IPS-11a (cell line): ENCODE data around the gene FBXO24.
"Not testable (repeated sequence)": the region's sequence is repeated elsewhere in the genome, so short reads cannot be mapped to it uniquely, and the experiment has no call there.

Experiments
- H3K4me3 ChIP-seq: one replicate; pipeline ENCODE4 v1.5.1; 2013; ENCODE audit warnings: low read depth, low read length, control low read depth

FBXO24 gene

GRCh38 chr7:100586266-100587025 lies at the start of gene FBXO24:
Gene FBXO24, plus strand, starts transcription at chr7:100586328. Its CDS starts 298 bp downstream, at chr7:100586626.
- peak within 1 kb of the TSS; percentile 84 for H3K4me3 ChIP-seq

- not testable (repeated sequence) for H3K4me3 ChIP-seq
Observed at GRCh38 chr7:100536695-100537094, 49.4 kb upstream of the FBXO24 start.

GRCh38 chr7:100538348-100538653 lies 47.8 kb upstream of the FBXO24 start:
- peak overlapping the region; percentile 48 for H3K4me3 ChIP-seq

GRCh38 chr7:100538654-100539435 lies 47.3 kb upstream of the FBXO24 start, which contains the start of gene AGFG2:
Gene AGFG2, plus strand, starts transcription at chr7:100539203. Its CDS starts 144 bp downstream, at chr7:100539347.
- H3K4me3 ChIP-seq = peak within 1 kb of the TSS; percentile 67

DNA sequence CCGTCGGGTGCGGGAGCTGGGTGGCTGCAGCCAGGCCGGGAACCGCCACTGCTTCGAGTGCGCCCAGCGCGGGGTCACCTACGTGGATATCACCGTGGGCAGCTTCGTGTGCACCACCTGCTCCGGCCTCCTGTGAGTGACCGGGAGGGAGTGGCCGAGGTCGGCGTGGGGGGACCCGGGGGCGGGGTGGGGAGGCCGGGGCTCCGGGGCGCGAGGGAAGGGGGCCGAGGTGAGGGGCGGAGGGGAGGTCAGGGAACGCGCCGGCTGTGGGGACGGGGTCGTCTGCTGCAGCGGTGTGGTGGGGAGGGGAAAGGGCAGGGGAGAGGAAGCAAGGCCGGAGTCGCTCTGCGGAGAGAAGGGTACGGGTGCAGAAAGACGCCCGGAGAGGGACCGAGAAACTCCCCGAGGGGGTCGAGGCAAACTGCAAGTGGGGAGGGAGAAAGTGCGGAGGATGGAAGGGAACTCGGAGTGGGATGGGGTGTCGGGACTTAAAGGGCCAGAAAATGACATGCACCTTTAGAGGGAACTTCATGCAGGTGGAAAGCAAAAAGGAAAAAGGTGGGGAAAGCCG lies 46.6 kb upstream of the FBXO24 start:
- H3K4me3 ChIP-seq = peak overlapping the region; percentile 67

DNA sequence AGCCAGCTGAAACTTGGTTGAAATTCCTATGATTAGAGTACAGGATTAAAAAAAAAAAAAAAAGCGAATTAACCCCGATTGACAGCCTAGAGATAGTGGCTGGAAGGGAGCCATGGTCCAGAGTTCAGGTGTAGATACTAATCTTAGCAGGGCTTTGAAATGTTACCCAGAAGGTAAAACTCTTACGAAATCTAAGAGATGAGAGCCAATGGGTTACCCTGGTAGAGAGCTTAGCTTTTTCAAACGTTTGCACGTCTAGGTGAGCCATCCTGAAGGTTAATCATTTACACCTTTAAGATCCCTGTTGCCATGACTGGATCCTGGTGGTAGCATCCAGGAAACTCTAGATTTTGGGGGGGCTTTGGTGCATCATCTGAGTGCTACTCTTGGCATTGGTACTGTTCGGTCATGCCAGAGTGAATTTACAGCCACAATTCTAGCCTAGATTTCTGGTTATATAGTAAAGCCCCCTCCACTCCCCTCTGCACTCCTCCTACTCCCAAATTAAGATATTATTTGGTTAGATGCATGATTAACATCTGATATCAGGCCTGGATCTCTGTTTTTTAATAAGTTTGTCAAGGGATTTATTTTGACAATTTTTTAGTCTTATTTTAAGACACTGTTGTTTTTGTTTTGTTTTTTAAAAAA lies 45.9 kb upstream of the FBXO24 start:
- peak overlapping the region; percentile 57 for H3K4me3 ChIP-seq

GRCh38 chr7:100541309-100541708 lies 44.8 kb upstream of the FBXO24 start:
- H3K4me3 ChIP-seq = not testable (repeated sequence)

DNA sequence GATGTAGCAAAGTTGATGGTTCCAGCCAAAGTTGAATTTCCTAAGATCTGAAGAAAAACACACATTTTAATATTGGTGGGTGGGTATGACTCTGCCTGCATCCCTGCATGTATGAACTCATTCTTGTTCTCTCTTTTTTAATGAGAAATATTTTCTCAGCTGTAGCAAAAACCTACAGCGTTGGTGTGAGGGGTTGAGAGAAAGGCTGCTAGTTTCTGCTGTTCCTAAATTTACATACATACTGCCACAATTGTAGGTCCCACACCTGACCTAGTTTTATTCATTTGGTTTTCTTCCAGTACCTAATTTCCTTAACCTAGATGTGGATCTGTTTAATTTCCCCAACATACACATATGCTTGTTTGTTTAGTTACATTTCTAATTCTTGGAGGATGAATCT lies 42.5 kb upstream of the FBXO24 start:
- H3K4me3 ChIP-seq = no peak overlapping the region

GRCh38 chr7:100544386-100544785 lies 41.7 kb upstream of the FBXO24 start:
- no peak overlapping the region for H3K4me3 ChIP-seq

DNA sequence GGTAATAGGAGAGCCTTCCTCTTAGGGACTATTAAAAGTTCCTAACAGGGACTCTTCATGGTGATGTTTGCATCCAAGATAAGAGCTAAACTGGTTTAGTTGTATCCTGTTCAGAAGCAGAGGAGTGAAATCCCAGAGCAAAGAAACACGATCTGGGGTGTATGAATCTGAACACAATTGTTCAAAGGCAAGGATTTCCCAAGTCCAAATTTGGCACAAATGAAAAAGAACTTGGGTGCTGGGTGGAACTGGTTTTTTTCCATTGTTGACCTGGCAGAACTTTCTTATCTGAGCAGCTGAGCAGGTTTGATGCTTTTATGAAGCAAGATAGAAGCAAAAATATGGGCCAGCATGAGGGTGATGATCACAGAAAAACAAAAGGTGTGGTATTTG lies 41.2 kb upstream of the FBXO24 start:
- no peak overlapping the region for H3K4me3 ChIP-seq

DNA sequence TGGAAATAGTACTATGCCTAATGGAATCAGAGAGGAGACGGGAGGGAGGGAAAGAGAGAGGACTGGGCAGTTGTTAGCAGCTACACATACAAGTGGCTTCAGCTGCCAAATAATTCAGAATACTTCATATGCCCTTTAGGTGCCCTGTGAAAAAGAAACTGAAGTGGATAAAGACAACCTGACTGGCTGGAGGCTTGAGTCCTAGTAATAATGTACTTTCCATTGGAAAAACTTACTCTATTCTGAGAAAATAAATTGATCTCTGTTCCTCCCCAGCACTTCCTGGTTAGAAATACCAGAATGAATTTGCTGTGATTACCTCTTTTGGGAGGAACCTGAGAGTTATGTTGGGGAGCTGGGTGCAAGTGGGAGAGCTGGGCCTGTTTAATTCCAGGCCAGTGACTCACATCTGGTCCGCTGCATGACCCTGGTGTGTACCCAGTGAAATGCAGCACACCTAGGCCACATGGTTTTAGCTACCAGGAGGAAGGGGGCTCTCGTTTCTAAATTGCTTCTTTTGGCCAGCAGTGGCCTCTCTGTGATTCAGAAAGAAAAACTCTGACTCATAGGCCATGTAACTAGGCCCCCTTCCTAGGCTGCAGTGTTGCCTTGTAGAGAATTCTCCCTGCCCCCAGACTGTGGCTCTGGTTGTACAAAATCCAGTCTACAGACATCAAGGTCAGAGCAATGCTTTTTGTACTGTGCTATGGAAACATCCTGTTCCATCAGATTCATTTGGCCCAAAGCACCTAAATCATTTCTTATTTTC lies 40.6 kb upstream of the FBXO24 start:
- no peak overlapping the region for H3K4me3 ChIP-seq

DNA sequence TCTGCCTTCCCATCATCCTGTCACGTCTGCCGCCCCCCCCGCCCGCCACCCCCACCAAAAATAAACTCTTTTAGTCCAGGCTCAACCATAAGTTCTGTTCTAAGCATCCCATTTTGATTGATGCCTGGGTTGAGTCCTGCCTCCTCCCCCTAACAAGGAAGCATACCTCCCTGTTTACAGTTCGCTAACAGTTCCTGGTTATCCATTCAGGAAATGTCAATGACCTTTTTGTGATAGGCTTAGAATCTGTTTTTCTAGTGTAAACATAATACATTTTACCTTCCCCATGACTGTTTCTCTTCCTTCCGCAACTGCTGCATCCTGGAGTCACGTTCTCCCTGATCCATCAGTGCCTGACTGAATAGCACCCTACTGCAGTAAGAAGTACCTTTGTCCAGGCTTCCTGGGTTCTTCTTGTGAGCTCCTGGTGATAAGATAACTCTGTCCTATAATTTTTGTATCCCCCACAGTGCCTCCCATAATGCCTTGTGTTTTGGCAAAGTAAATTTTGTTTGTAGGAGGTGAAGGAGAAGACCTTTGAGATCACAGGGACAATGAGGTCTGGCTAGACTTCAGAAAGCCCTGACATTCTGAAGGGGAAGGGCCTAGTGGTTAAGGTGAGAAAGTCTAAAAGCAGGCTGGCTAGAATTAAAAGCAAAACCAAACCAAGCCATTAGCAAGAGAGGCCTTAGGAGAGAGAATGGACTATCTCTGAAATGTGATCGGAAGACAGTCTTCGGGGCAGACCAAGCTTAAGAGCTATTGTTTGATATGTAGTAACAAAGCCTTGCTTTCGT lies 39.8 kb upstream of the FBXO24 start:
- no peak overlapping the region for H3K4me3 ChIP-seq

- H3K4me3 ChIP-seq = no peak overlapping the region
Observed at GRCh38 chr7:100546926-100547800, 39.0 kb upstream of the FBXO24 start.

GRCh38 chr7:100547872-100548271 lies 38.3 kb upstream of the FBXO24 start:
- H3K4me3 ChIP-seq = no peak overlapping the region

DNA sequence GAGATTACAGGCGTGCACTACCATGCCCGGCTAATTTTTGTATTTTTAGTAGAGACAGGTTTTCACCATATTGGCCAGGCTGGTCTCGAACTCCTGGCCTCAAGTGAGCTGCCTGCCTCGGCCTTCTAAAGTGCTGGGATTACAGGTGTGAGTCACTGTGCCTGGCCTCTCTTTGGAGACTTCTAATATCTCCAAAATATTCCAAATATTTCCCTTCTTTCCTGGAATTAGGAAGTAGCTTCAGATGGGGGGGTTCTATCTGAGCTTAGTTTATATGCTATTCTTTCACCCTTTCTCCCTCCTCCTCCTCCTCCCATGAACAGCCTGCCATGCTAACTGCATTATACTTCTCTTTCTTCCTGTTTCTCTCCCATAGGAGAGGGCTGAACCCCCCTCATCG lies 37.7 kb upstream of the FBXO24 start:
- not testable (repeated sequence) for H3K4me3 ChIP-seq

DNA sequence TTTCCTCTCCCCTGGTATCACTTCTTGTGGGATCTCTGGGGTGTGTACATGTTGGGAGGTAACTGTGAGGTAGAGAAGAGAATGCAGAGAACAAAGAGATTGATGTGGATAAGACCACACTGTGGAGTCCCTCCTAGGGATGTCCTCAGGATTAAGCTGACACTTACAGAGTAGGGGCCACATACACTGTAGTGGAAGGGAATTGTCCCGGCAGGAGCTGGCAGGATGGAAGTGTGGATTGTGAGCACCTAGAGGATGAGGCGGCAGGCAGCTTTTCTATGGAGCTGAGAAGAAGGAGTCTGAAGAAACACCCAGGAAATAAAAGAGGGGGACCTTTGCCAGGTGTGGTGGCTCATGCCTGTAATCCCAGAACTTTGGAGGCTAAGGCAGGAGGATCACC lies 33.6 kb upstream of the FBXO24 start:
- no peak overlapping the region for H3K4me3 ChIP-seq

DNA sequence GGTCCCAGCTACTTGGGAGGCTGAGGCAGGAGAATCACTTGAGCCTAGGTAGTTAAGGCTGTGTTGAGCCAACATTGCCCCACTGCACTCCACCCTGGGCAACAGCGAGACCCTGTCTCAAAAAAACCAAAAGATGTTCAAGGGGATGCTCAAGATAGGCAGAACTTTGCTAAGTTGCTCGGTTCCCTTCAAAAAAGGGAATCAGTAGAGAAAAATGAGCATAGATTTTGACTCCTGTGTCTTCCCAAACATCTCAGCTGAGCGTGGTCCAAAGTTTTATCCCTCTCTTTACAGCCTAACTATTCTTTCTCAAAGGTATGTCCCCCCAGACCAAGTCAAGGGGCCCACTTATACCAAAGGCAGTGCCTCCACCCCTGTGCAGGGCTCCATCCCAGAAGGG lies 33.1 kb upstream of the FBXO24 start:
- H3K4me3 ChIP-seq = no peak overlapping the region

DNA sequence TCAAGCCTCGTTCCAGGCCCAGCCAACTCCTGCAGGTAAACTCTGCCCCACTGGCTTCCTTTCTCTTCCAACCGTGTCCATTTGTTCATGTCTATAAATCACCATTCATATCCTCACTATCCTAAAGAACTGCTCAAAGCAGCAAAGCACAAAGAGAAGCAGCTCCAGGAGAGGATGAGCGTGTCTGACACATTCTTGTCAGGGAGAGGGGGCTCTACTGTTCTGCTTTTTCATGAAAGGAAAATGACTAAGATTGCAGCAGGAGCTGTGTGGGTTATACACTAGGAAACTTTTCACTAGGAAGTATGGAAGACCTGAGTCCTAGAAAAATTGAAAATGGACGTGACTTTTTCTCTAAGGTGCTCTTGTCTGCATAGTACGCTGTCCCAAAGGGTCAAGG lies 30.4 kb upstream of the FBXO24 start:
- H3K4me3 ChIP-seq = no peak overlapping the region

DNA sequence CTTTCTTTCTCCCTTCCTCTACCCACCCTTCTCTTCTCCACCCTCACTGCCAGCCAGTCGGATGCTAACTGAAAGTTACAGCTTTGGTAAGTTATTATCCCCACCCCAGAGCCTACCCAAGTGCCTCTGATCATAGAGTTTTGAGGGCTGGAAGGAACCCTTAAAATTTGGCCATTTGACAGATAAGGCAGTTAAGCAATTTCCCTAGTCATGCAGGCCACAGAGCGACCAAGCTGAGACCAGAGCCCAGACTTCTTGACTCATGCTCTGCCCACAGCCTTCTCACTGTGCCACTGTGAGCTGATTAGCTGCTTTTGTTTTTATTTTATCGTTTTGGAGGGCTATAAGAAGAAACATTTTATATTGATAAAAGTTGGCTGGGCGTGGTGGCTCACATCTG lies 29.6 kb upstream of the FBXO24 start:
- H3K4me3 ChIP-seq = no peak overlapping the region
